Activated CD8-positive, alpha-beta T cell treated with anti-CD3 and anti-CD28 coated beads for 36 hours (primary cell): ENCODE data around the gene KLF7. TPM values are rescaled to one million over a fixed set of nuclear protein-coding genes. Genes with fewer than 3 reads are reported as not detected.
A peak's percentile ranks its signal among the peaks of the same experiment; 100 is the strongest.

Source experiments
- ATAC-seq: fragments of 200-7000 bp; cut with Tn5 transposase; one replicate; pipeline ENCODE4 v1.10.0; 2021; ENCODE audit warnings: mild to moderate bottlenecking, moderate library complexity
- CTCF ChIA-PET: fragments of 350-600 bp; sonication (Branson Sonifier 250); formaldehyde crosslinking; loops from one replicate; lab custom pipeline; 2021; ENCODE audit warnings: antibody characterized with exemption; lab: Charles Lee
- POLR2A ChIA-PET: fragments of 350-600 bp; sonication (Branson Sonifier 250); formaldehyde crosslinking; loops from one replicate; lab custom pipeline; 2021; ENCODE audit warnings: antibody characterized with exemption; lab: Charles Lee
- DNase-seq: peaks from one replicate; pipeline ENCODE4 v3.0.0-alpha.2; 2020
- H3K27ac Mint-ChIP-seq: one replicate; pipeline ENCODE4 v1.8.0; 2021; ENCODE audit warnings: mild to moderate bottlenecking, mixed read lengths
- H3K27me3 Mint-ChIP-seq: one replicate; pipeline ENCODE4 v1.8.0; 2021; ENCODE audit warnings: mixed read lengths
- H3K36me3 Mint-ChIP-seq: one replicate; pipeline ENCODE4 v1.8.0; 2021; ENCODE audit warnings: low read depth, mixed read lengths
- H3K4me1 Mint-ChIP-seq: one replicate; pipeline ENCODE4 v1.8.0; 2021; ENCODE audit warnings: low read depth, mixed read lengths
- H3K4me3 Mint-ChIP-seq: one replicate; pipeline ENCODE4 v1.8.0; 2021; ENCODE audit warnings: mild to moderate bottlenecking, moderate library complexity, mixed read lengths
- H3K9me3 Mint-ChIP-seq: one replicate; pipeline ENCODE4 v1.8.0; 2021; ENCODE audit warnings: mixed read lengths
- intact Hi-C: fragments of 100-400 bp; cut with micrococcal nuclease; formaldehyde crosslinking; loops from one replicate; pipeline ENCODE4 v1.10.0; 2022
- total RNA-seq, 2 experiments: library from RNA; stranded (reverse); gene quantifications; one replicate each; pipeline ENCODE4 v1.2.3, GENCODE V29; 2021
- TF ChIP-seq, protein P1 (sequence below): fragments of 200-600 bp; IDR thresholded peaks from one replicate; pipeline ENCODE4 v1.8.0; 2022; ENCODE audit warnings: antibody characterized with exemption, mild to moderate bottlenecking

KLF7 gene
- total RNA-seq, 2 experiments from 2014 or later, result 9.8 to 10.0 TPM

DNA sequence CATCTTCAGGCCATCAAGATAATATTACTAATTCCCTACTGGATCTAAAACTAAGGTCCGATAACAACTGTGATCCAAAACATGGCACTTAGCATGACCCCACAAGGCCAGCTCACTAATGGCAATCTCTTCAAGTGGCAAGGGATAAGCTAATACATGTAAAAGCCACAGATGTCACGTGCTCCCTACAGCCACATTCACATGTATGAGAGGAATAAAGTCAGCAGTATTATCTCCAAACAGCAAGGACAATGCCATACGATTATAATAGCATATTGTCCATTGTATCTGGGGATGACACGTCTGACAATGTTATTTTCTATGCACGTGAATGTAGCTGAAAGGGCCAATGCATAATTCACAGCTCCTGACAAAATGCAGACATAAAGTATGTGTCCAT, 56.0 kb downstream of the KLF7 start:
- no peak for DNase-seq
- H3K27me3 Mint-ChIP-seq, result no peaks in the 10 kb centered on the region
- ChIA-PET POLR2A (interaction anchor here (0.8 kb wide), 1 partner anchor 55 kb away, joined by 3 read pairs; no protein-coding TSS in a partner anchor), CTCF (interaction anchor here (0.8 kb wide), 1 partner anchor 24 kb away, joined by 3 read pairs; no protein-coding TSS in a partner anchor)
- no peak overlapping the region for H3K27ac Mint-ChIP-seq
- H3K4me3 Mint-ChIP-seq, result no peak overlapping the region
- H3K9me3 Mint-ChIP-seq, result no peaks in the 10 kb centered on the region
- peaks cover 12% of the 10 kb centered on the region for H3K36me3 Mint-ChIP-seq
- no peak for ATAC-seq
- TF ChIP-seq, protein P1, sequence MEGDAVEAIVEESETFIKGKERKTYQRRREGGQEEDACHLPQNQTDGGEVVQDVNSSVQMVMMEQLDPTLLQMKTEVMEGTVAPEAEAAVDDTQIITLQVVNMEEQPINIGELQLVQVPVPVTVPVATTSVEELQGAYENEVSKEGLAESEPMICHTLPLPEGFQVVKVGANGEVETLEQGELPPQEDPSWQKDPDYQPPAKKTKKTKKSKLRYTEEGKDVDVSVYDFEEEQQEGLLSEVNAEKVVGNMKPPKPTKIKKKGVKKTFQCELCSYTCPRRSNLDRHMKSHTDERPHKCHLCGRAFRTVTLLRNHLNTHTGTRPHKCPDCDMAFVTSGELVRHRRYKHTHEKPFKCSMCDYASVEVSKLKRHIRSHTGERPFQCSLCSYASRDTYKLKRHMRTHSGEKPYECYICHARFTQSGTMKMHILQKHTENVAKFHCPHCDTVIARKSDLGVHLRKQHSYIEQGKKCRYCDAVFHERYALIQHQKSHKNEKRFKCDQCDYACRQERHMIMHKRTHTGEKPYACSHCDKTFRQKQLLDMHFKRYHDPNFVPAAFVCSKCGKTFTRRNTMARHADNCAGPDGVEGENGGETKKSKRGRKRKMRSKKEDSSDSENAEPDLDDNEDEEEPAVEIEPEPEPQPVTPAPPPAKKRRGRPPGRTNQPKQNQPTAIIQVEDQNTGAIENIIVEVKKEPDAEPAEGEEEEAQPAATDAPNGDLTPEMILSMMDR, result no peak
- peaks cover 32% of the 10 kb centered on the region for H3K4me1 Mint-ChIP-seq
- intact Hi-C loops, result no loop called here

GRCh38 chr2:207108440-207108839, 57.3 kb downstream of the KLF7 start:
- DNase-seq, result no peak
- Mint-ChIP-seq H3K9me3 (no peaks in the 10 kb centered on the region), H3K4me1 (peaks cover 33% of the 10 kb centered on the region), H3K27ac (no peak overlapping the region), H3K36me3 (peaks cover 10% of the 10 kb centered on the region), H3K4me3 (no peak overlapping the region), H3K27me3 (no peaks in the 10 kb centered on the region)
- TF ChIP-seq, protein P1, result no peak
- ATAC-seq, result no peak
- ChIA-PET POLR2A (no interaction called here), CTCF (interaction anchor here (1.0 kb wide), 1 partner anchor 14 kb away, joined by 3 read pairs; no protein-coding TSS in a partner anchor)
- intact Hi-C loops, result no loop called here

- ChIA-PET CTCF (interaction anchor here (1.8 kb wide), 1 partner anchor 15 kb away, joined by 5 read pairs; no protein-coding TSS in a partner anchor), POLR2A (no interaction called here)
Observed at GRCh38 chr2:207107551-207107950, 58.2 kb downstream of the KLF7 start.

GRCh38 chr2:207107131-207107530, 58.6 kb downstream of the KLF7 start:
- DNase-seq (no peak), ATAC-seq (no peak)
- Mint-ChIP-seq H3K36me3 (peaks cover 11% of the 10 kb centered on the region), H3K4me1 (peaks cover 31% of the 10 kb centered on the region), H3K27me3 (no peaks in the 10 kb centered on the region), H3K9me3 (no peaks in the 10 kb centered on the region), H3K27ac (no peak overlapping the region), H3K4me3 (no peak overlapping the region)
- TF ChIP-seq, protein P1, result no peak
- CTCF ChIA-PET, result interaction anchor here (1.8 kb wide), 1 partner anchor 16 kb away, joined by 5 read pairs; no protein-coding TSS in a partner anchor
- intact Hi-C loops, result no loop called here
- POLR2A ChIA-PET, result no interaction called here

More at GRCh38 chr2:207107551-207107950, 58.2 kb downstream of the KLF7 start:
- Mint-ChIP-seq H3K36me3 (peaks cover 11% of the 10 kb centered on the region), H3K27me3 (no peaks in the 10 kb centered on the region), H3K4me1 (peaks cover 31% of the 10 kb centered on the region), H3K27ac (no peak overlapping the region), H3K4me3 (no peak overlapping the region), H3K9me3 (no peaks in the 10 kb centered on the region)
- intact Hi-C loops, result no loop called here
- DNase-seq (peak; percentile 28), ATAC-seq (no peak)
- TF ChIP-seq, protein P1, result no peak

- ATAC-seq, result no peak
- intact Hi-C loops, result no loop called here
- H3K27me3 Mint-ChIP-seq, result no peaks in the 10 kb centered on the region
- peaks cover 20% of the 10 kb centered on the region for H3K4me1 Mint-ChIP-seq
- H3K9me3 Mint-ChIP-seq, result no peaks in the 10 kb centered on the region
- TF ChIP-seq, protein P1, result no peak
- H3K4me3 Mint-ChIP-seq, result no peak overlapping the region
- no peak for DNase-seq
- CTCF ChIA-PET, result interaction anchor here (0.9 to 1.5 kb wide), 3 partner anchors 12 to 41 kb away, joined by 3 to 5 read pairs (median 3); no protein-coding TSS in a partner anchor
- peaks cover 11% of the 10 kb centered on the region for H3K36me3 Mint-ChIP-seq
- no peak overlapping the region for H3K27ac Mint-ChIP-seq
- POLR2A ChIA-PET, result no interaction called here
Observed at GRCh38 chr2:207103132-207103531, 62.6 kb downstream of the KLF7 start.
